ENCODE data around the gene MAL. TPM values are rescaled to one million over a fixed set of nuclear protein-coding genes. Genes with fewer than 3 reads are reported as not detected.

MAL gene
- total and polyA plus RNA-seq, 8 donors: 3.2 to 198 (median 26.9) TPM

DNA sequence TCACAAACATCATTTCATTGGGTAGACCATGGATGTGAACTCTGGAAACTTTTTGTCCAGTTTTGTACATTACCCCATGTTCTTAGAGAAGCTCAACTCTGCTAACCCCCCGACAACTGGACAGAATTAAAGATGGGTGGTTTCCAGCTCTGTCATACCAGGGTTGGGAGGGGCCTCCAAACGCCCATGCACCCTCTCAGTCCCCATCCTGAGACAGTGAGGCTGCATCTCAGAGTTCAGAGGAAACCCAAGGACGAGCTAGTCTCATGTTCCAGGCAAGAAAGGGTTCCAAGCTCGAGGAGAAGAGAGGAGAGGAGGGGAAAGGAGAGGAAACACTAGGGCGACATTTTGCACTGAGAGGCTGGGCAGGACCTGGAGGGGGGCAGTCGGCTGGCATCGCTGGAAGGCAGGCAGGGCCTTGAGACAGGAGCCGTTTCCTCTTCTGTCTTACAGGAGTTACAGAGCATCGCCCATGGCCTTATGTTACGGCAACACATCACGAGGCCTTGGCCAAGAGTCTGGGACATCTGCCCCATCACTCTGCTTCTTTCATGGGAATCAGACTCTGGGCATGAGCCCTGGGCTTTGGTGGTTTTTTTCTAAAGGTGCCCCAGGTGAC is 16.4 kb downstream of the MAL start:
- no peak overlapping the region for H3K4me3 ChIP-seq
- no peaks in the 10 kb centered on the region for H3K27me3 ChIP-seq
- intact Hi-C loops (cut with DNase I; ENCODE audit: low total_unique reads): no loop called here
- peaks cover 17 to 39% (median 35%) of the 10 kb centered on the region in 4 donors for H3K4me1 ChIP-seq
- no peaks in the 10 kb centered on the region for H3K36me3 ChIP-seq
- no peaks in the 10 kb centered on the region for H3K9me3 ChIP-seq
- no peak for DNase-seq
- TF ChIP-seq POLR2A (IDR thresholded peaks at IDR 0.05): no peak
- no peak for TF ChIP-seq POLR2AphosphoS5 (IDR thresholded peaks at IDR 0.05)
- TF ChIP-seq, protein P1, sequence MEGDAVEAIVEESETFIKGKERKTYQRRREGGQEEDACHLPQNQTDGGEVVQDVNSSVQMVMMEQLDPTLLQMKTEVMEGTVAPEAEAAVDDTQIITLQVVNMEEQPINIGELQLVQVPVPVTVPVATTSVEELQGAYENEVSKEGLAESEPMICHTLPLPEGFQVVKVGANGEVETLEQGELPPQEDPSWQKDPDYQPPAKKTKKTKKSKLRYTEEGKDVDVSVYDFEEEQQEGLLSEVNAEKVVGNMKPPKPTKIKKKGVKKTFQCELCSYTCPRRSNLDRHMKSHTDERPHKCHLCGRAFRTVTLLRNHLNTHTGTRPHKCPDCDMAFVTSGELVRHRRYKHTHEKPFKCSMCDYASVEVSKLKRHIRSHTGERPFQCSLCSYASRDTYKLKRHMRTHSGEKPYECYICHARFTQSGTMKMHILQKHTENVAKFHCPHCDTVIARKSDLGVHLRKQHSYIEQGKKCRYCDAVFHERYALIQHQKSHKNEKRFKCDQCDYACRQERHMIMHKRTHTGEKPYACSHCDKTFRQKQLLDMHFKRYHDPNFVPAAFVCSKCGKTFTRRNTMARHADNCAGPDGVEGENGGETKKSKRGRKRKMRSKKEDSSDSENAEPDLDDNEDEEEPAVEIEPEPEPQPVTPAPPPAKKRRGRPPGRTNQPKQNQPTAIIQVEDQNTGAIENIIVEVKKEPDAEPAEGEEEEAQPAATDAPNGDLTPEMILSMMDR (IDR thresholded peaks at IDR 0.05): no peak
- no peak for TF ChIP-seq EP300 (IDR thresholded peaks at IDR 0.05)
- peak overlapping the region; percentile 55 to 84 (median 70) for H3K27ac ChIP-seq
- WGBS, 5 donors: 78 to 88% (median 85%) methylated on average over 11 of the region's 11 CpGs

DNA sequence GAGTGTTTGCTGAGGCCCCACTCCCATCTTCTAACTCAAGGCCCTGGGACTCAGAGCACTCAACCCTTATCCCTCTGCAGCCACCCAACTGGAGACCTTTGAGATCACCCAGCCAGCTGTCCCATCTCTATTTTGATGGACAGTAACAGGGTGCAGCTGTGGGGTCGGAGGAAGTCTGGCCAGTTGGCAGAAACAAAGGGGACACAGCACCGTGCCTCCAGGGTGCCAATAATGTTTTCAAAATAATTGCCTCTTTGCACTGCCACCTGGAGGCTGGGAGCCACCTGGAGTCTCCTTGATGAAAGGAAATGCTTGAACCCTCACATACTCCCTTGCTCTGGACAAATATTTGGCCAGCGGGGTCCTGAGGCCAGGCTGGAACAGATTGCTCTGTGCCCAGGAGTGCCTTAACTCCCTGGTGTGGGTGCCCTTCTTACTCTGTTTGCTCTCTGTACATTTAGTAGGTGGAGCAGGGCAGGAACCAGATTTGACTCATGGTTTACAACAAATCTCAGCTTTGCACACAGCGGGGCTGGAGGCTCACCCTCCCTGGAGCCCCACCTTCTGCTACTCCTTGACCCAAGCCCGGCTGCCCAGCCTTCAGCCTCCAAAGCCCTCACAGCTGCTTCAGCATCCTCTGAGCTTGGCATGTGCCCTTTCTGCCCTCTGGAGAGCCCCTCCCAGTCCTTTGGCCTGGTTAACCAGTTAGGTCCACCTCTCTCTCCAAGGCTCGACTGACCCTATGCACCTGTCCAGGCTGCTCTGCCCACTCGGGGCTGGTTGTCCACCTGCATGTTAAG is 17.2 kb downstream of the MAL start:
- Histone ChIP-seq H3K27ac (peak overlapping the region; percentile 69 to 84 (median 78)), H3K36me3 (no peaks in the 10 kb centered on the region), H3K27me3 (no peaks in the 10 kb centered on the region), H3K9me3 (no peaks in the 10 kb centered on the region), H3K4me3 (peak overlapping the region in 1 of 4 donors; percentile 6), H3K4me1 (peaks cover 17 to 41% (median 37%) of the 10 kb centered on the region in 4 donors)
- peak; percentile 73 to 78 for DNase-seq
- intact Hi-C loops (cut with DNase I; ENCODE audit: low total_unique reads): no loop called here
- TF ChIP-seq POLR2AphosphoS5 (IDR thresholded peaks at IDR 0.05) (peak in 2 of 3 donors; percentile 27 to 50), POLR2A (IDR thresholded peaks at IDR 0.05) (no peak)
- TF ChIP-seq, protein P1 (IDR thresholded peaks at IDR 0.05): peak in 2 of 7 experiments; percentile 10 to 40
- 17 to 42% (median 33%) methylated on average over 7 of the region's 7 CpGs for WGBS, 5 donors

DNA sequence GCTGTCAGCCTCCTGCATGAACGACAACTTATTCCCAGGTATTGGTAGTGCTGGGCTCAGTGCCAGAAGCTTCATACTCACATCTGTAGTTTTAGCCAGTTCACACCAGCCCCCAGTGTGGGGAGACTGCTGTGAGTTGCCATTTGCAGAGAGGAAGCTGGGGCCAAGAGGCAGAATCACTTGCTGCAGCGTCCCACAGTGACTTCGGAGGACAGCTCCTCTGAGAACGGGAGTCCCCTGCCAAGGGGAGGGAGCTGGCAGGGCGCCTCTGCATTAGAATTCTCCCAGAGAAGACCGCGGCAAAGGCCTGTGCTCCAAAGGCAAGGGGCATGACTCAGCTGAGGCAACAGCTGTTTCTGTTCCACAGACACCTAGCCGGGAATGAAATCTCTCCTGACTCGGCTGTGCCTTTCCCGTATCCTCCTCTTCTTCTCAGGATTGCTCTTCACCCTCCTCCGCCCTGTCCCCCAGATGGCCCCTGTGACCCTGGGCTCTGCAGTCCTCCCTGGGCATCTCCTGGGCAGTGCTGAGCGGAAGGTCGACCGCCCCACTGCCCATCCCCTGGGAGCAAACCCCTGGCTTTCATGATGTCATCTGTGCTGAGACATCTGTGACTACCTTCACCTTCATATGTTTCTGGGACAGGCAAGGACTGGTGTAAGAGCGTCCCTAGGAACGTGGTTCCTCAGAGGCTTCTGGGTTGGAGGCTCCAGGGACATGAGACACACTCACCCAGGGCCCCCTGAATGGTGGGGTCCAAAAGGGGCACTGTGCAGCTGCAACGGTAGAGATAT is 18.0 kb downstream of the MAL start:
- no peaks in the 10 kb centered on the region for H3K36me3 ChIP-seq
- peaks cover 23 to 49% (median 45%) of the 10 kb centered on the region in 4 donors for H3K4me1 ChIP-seq
- H3K9me3 ChIP-seq: no peaks in the 10 kb centered on the region
- WGBS, 5 donors: 38 to 44% (median 41%) methylated on average over 15 to 17 of the region's 17 CpGs
- TF ChIP-seq, protein P1 (IDR thresholded peaks at IDR 0.05): no peak
- no peak for TF ChIP-seq EP300 (IDR thresholded peaks at IDR 0.05)
- TF ChIP-seq POLR2AphosphoS5 (IDR thresholded peaks at IDR 0.05): peak in 2 of 3 donors; percentile 34 to 52
- TF ChIP-seq POLR2A (IDR thresholded peaks at IDR 0.05): no peak
- peak overlapping the region in 1 of 4 donors; percentile 6 for H3K4me3 ChIP-seq
- H3K27ac ChIP-seq: peak overlapping the region; percentile 69 to 84 (median 78)
- H3K27me3 ChIP-seq: no peaks in the 10 kb centered on the region
- peak; percentile 83 to 85 for DNase-seq
- intact Hi-C loops (cut with DNase I; ENCODE audit: low total_unique reads): no loop called here

DNA sequence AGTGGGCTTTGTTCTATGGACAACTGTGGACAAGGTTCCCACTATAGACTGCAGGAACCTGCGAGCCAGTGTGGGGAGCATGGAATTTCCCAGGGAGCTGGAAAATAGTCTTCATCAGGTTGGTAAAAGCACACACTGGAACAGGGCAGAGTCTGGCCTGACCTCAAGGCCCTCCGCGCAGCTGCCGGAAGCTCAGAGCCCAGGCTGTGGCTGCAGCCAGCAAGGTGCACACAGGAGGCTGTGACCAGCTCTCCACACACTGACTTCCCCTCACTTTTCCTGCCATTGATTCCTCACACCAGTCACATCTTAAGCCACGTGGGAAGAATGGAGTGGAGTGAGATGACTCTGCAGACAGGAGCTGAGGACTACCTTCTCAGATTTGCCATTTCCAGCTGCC is 19.1 kb downstream of the MAL start:
- DNase-seq: peak in 1 of 2 donors; percentile 52
- TF ChIP-seq, protein P1 (IDR thresholded peaks at IDR 0.05): no peak
- no peak for TF ChIP-seq POLR2A (IDR thresholded peaks at IDR 0.05)
- TF ChIP-seq EP300 (IDR thresholded peaks at IDR 0.05): no peak
- no peak for TF ChIP-seq POLR2AphosphoS5 (IDR thresholded peaks at IDR 0.05)
- 37 to 69% (median 61%) methylated on average over 5 of the region's 5 CpGs for WGBS, 5 donors
- intact Hi-C loops (cut with DNase I; ENCODE audit: low total_unique reads): no loop called here
- Histone ChIP-seq H3K27ac (peak overlapping the region; percentile 66 to 84 (median 78)), H3K27me3 (peaks cover 0 to 9% (median 0%) of the 10 kb centered on the region in 3 donors), H3K9me3 (no peaks in the 10 kb centered on the region), H3K4me3 (no peak overlapping the region), H3K36me3 (no peaks in the 10 kb centered on the region), H3K4me1 (peaks cover 27 to 54% (median 53%) of the 10 kb centered on the region in 4 donors)

Measured in stomach (tissue), 9 donors.